Neural cell (in vitro differentiated cells): ENCODE data around the gene CFAP61.

Experiments used
- EZH2 ChIP-seq: fragments of 200-600, 300-800 bp; shearing (Covaris generic), sonication (generic); IDR thresholded peaks from 2 replicates; pipeline ENCODE4 v1.6.1; 2014; ENCODE audit warnings: antibody characterized with exemption, low read length, borderline replicate concordance, mild to moderate bottlenecking; ENCODE audit not compliant: insufficient read depth, poor library complexity, severe bottlenecking
- TAF1 ChIP-seq: IDR thresholded peaks from 2 replicates; pipeline ENCODE4 v1.6.1; 2012; ENCODE audit warnings: low read depth
- TF ChIP-seq, protein P1 (sequence below): fragments of 450-650 bp; IDR thresholded peaks from 2 replicates; pipeline ENCODE4 v1.5.1; 2014; ENCODE audit warnings: antibody characterized with exemption, mild to moderate bottlenecking, moderate library complexity; ENCODE audit not compliant: poor library complexity, severe bottlenecking

GRCh38 chr20:20304942-20305341, 252.6 kb downstream of the CFAP61 start:
- TF ChIP-seq TAF1 = no peak
- TF ChIP-seq, protein P1, sequence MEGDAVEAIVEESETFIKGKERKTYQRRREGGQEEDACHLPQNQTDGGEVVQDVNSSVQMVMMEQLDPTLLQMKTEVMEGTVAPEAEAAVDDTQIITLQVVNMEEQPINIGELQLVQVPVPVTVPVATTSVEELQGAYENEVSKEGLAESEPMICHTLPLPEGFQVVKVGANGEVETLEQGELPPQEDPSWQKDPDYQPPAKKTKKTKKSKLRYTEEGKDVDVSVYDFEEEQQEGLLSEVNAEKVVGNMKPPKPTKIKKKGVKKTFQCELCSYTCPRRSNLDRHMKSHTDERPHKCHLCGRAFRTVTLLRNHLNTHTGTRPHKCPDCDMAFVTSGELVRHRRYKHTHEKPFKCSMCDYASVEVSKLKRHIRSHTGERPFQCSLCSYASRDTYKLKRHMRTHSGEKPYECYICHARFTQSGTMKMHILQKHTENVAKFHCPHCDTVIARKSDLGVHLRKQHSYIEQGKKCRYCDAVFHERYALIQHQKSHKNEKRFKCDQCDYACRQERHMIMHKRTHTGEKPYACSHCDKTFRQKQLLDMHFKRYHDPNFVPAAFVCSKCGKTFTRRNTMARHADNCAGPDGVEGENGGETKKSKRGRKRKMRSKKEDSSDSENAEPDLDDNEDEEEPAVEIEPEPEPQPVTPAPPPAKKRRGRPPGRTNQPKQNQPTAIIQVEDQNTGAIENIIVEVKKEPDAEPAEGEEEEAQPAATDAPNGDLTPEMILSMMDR = no peak
- TF ChIP-seq EZH2 = no peak
